ENCODE data around the gene DNAJB6.

DNA sequence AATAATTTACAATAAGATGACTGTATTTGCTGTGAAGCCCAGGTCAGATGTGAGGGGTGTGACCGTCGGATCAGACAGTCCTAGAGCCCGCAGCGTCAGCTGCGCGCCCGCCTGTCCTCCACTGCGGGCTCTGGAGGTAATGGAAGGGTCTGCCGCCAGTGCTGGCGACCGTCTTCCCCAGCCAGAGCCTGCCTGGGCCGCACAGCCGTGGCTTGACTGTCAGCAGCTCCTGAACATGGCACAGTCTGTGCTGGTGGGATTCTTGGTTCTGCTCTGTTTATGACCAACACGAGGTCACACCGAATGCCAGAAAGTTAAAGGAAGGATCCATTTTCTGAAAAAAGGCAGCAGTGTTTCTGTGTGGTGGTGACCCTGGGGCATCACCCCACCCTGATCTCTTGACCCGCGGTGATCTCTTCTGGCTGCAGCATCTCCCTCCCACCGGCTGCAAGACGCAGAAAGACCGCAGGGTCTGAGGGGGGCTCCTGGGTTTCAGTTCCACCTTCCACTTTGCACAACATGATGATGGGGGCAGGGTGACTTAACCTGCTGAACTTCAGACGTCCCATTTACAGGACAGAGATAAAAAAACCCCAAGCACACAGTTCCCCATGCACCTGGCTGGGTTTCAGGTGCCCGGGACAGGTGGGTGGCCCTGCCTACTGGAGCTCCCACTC lies 103.7 kb downstream of the DNAJB6 start:
- TF ChIP-seq, protein P1, sequence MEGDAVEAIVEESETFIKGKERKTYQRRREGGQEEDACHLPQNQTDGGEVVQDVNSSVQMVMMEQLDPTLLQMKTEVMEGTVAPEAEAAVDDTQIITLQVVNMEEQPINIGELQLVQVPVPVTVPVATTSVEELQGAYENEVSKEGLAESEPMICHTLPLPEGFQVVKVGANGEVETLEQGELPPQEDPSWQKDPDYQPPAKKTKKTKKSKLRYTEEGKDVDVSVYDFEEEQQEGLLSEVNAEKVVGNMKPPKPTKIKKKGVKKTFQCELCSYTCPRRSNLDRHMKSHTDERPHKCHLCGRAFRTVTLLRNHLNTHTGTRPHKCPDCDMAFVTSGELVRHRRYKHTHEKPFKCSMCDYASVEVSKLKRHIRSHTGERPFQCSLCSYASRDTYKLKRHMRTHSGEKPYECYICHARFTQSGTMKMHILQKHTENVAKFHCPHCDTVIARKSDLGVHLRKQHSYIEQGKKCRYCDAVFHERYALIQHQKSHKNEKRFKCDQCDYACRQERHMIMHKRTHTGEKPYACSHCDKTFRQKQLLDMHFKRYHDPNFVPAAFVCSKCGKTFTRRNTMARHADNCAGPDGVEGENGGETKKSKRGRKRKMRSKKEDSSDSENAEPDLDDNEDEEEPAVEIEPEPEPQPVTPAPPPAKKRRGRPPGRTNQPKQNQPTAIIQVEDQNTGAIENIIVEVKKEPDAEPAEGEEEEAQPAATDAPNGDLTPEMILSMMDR (IDR thresholded peaks at IDR 0.05) = no peak
- TF ChIP-seq POLR2A (IDR thresholded peaks at IDR 0.05) (no peak), POLR2AphosphoS5 (IDR thresholded peaks at IDR 0.05) (no peak)

All from suprapubic skin (tissue), 4 donors.